Liver (tissue), 9 donors: Measurements from ENCODE around the gene KRTAP21-1. TPM values are rescaled to one million over a fixed set of nuclear protein-coding genes. Genes with fewer than 3 reads are reported as not detected.

Experiments
- DNase-seq: peaks from one replicate; pipeline ENCODE4 v3.0.0-alpha.2; 2017; ENCODE audit warnings: low spot score
- H3K27ac ChIP-seq, 2 donors: one replicate each; pipeline ENCODE4 v1.7.0; 2013; ENCODE audit warnings: inconsistent platforms in 2 of 2, low read length in 2 of 2, control low read depth in 1 of 2, low read depth in 1 of 2, mild to moderate bottlenecking in 1 of 2
- H3K27me3 ChIP-seq, 4 donors: one replicate each; pipeline versions ENCODE4 v1.6.1 to v1.7.0; 2013; ENCODE audit warnings: low read length in 3 of 4, inconsistent platforms in 1 of 4, mild to moderate bottlenecking in 1 of 4, moderate library complexity in 1 of 4; ENCODE audit not compliant: control insufficient read depth in 4 of 4, insufficient read depth in 4 of 4
- H3K36me3 ChIP-seq, 4 donors: one replicate each; pipeline versions ENCODE4 v1.6.1 to v1.7.0; 2013; ENCODE audit warnings: low read length in 3 of 4, mild to moderate bottlenecking in 3 of 4, low read depth in 1 of 4, moderate library complexity in 1 of 4; ENCODE audit not compliant: control insufficient read depth in 4 of 4, insufficient read depth in 3 of 4
- H3K4me1 ChIP-seq, 4 donors: one replicate each; pipeline versions ENCODE4 v1.6.1 to v1.7.0; 2013; ENCODE audit warnings: low read length in 3 of 4, mild to moderate bottlenecking in 3 of 4, moderate library complexity in 1 of 4; ENCODE audit not compliant: control insufficient read depth in 4 of 4, insufficient read depth in 4 of 4
- H3K4me3 ChIP-seq, 3 donors: one replicate each; pipeline versions ENCODE4 v1.6.1 to v1.7.0; 2013; ENCODE audit warnings: low read length in 3 of 3, control low read depth in 1 of 3, low read depth in 1 of 3, mild to moderate bottlenecking in 1 of 3
- H3K9ac ChIP-seq, 2 donors: one replicate each; pipeline ENCODE4 v1.7.0; 2013; ENCODE audit warnings: low read length in 2 of 2, mild to moderate bottlenecking in 2 of 2, moderate library complexity in 2 of 2, control low read depth in 1 of 2, low read depth in 1 of 2
- H3K9me3 ChIP-seq, 4 donors: one replicate each; pipeline versions ENCODE4 v1.6.1 to v1.7.0; 2013; ENCODE audit warnings: low read length in 3 of 4; ENCODE audit not compliant: control insufficient read depth in 4 of 4
- EGR1 ChIP-seq, 2 donors: IDR thresholded peaks; 2 replicates each; pipeline ENCODE4 v1.6.1; 2016 to 2018; ENCODE audit warnings: antibody characterized with exemption in 2 of 2, low read depth in 2 of 2
- FOXA1 ChIP-seq: IDR thresholded peaks from 2 replicates; pipeline ENCODE4 v1.6.1; 2016; ENCODE audit warnings: antibody characterized with exemption
- FOXA2 ChIP-seq: IDR thresholded peaks from 2 replicates; pipeline ENCODE4 v1.6.1; 2016; ENCODE audit warnings: antibody characterized with exemption
- GABPA ChIP-seq, 2 donors: IDR thresholded peaks in 1 of 2; conservative IDR thresholded peaks in 1 of 2; 2 replicates each; pipeline ENCODE4 v1.6.1; 2016; ENCODE audit warnings: antibody characterized with exemption in 2 of 2, mild to moderate bottlenecking in 1 of 2, moderate library complexity in 1 of 2
- HNF4A ChIP-seq, 2 donors: conservative IDR thresholded peaks; 2 replicates each; pipeline ENCODE4 v1.6.1; 2016; ENCODE audit warnings: antibody characterized with exemption in 2 of 2, mild to moderate bottlenecking in 2 of 2
- HNF4G ChIP-seq: IDR thresholded peaks from 2 replicates; pipeline ENCODE4 v1.6.1; 2016; ENCODE audit warnings: antibody characterized with exemption
- JUND ChIP-seq, 2 donors: IDR thresholded peaks; 2 replicates each; pipeline ENCODE4 v1.6.1; 2016; ENCODE audit warnings: antibody characterized with exemption in 2 of 2
- NR2F2 ChIP-seq: IDR thresholded peaks from 2 replicates; pipeline ENCODE4 v1.6.1; 2016; ENCODE audit warnings: antibody characterized with exemption
- RAD21 ChIP-seq, 2 donors: IDR thresholded peaks; 2 replicates each; pipeline ENCODE4 v1.6.1; 2016; ENCODE audit warnings: antibody characterized with exemption in 2 of 2, mild to moderate bottlenecking in 2 of 2
- RXRA ChIP-seq, 2 donors: IDR thresholded peaks; 2 replicates each; pipeline ENCODE4 v1.6.1; 2017 to 2018; ENCODE audit warnings: antibody characterized with exemption in 2 of 2, mild to moderate bottlenecking in 1 of 2
- SP1 ChIP-seq: IDR thresholded peaks from 2 replicates; pipeline ENCODE4 v1.6.1; 2018; ENCODE audit warnings: antibody characterized with exemption, mild to moderate bottlenecking
- TAF1 ChIP-seq: conservative IDR thresholded peaks from 2 replicates; pipeline ENCODE4 v1.6.1; 2016; ENCODE audit warnings: antibody characterized with exemption, mild to moderate bottlenecking
- YY1 ChIP-seq: IDR thresholded peaks from 2 replicates; pipeline ENCODE4 v1.6.1; 2016; ENCODE audit warnings: antibody characterized with exemption, mild to moderate bottlenecking
- ZBTB33 ChIP-seq: IDR thresholded peaks from 2 replicates; pipeline ENCODE4 v1.6.1; 2016; ENCODE audit warnings: antibody characterized with exemption
- WGBS: extraction: QIAGEN DNeasy Blood & Tissue Kit; methylation state at CpG from one replicate; pipeline ENCODE4 v1.1.7; 2013; 5-methylcytosine and 5-hydroxymethylcytosine counted together
- polyA plus RNA-seq, 2 donors: library from polyadenylated mRNA; stranded (reverse) in 1 of 2; unstranded in 1 of 2; fragments of 200-250 nt in 1 of 2; fragments of >200 nt in 1 of 2; fragmentation: Nextera tagmentation in 1 of 2; extraction: Ambion mirVana in 1 of 2; gene quantifications; one replicate each; pipeline versions ENCODE4 v1.2.1 to v1.2.3, GENCODE V29; 2013 to 2015
- total RNA-seq, 2 donors: library from RNA; depleted of rRNA; stranded (reverse); fragments of >200 nt; gene quantifications; one replicate each; pipeline ENCODE4 v1.2.3, GENCODE V29; 2014
- TF ChIP-seq, protein P1 (sequence below): fragments of 150-350 bp; IDR thresholded peaks from 2 replicates; pipeline ENCODE4 v1.5.1; 2017; ENCODE audit warnings: improper control_type of control experiment, low read depth, low read length; ENCODE audit not compliant: missing input control
- TF ChIP-seq, protein P2 (sequence below): IDR thresholded peaks from 2 replicates; pipeline ENCODE4 v1.6.1; 2016; ENCODE audit warnings: antibody characterized with exemption, mild to moderate bottlenecking
- TF ChIP-seq, protein P3 (sequence below): IDR thresholded peaks from 2 replicates; pipeline ENCODE4 v1.6.1; 2016; ENCODE audit warnings: antibody characterized with exemption
- TF ChIP-seq, protein P4 (sequence below): IDR thresholded peaks from 2 replicates; pipeline ENCODE4 v1.6.1; 2016; ENCODE audit warnings: antibody characterized with exemption
- donor health status: healthy.
- donor health status: healthy.
- donor health status: healthy.
- donor health status: healthy.
- donor health status: healthy.

Gene KRTAP21-1
- total and polyA plus RNA-seq, 4 donors = not detected

GRCh38 chr21:30713766-30714165 is 41.5 kb downstream of the KRTAP21-1 start:
- TF ChIP-seq TAF1 (no peak), JUND (IDR thresholded peaks at IDR 0.05) (no peak), GABPA (IDR thresholded peaks at IDR 0.05 in 1 of 2, conservative IDR thresholded peaks at IDR 0.05 in 1 of 2) (no peak), YY1 (no peak), HNF4A (conservative IDR thresholded peaks at IDR 0.05) (no peak), FOXA1 (no peak), FOXA2 (no peak), EGR1 (IDR thresholded peaks at IDR 0.05; ENCODE audit: low read depth in 2 of 2) (no peak), RXRA (IDR thresholded peaks at IDR 0.05) (no peak), SP1 (no peak), RAD21 (IDR thresholded peaks at IDR 0.05) (no peak), HNF4G (no peak)
- TF ChIP-seq, protein P1, sequence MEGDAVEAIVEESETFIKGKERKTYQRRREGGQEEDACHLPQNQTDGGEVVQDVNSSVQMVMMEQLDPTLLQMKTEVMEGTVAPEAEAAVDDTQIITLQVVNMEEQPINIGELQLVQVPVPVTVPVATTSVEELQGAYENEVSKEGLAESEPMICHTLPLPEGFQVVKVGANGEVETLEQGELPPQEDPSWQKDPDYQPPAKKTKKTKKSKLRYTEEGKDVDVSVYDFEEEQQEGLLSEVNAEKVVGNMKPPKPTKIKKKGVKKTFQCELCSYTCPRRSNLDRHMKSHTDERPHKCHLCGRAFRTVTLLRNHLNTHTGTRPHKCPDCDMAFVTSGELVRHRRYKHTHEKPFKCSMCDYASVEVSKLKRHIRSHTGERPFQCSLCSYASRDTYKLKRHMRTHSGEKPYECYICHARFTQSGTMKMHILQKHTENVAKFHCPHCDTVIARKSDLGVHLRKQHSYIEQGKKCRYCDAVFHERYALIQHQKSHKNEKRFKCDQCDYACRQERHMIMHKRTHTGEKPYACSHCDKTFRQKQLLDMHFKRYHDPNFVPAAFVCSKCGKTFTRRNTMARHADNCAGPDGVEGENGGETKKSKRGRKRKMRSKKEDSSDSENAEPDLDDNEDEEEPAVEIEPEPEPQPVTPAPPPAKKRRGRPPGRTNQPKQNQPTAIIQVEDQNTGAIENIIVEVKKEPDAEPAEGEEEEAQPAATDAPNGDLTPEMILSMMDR = no peak
- TF ChIP-seq, protein P2, sequence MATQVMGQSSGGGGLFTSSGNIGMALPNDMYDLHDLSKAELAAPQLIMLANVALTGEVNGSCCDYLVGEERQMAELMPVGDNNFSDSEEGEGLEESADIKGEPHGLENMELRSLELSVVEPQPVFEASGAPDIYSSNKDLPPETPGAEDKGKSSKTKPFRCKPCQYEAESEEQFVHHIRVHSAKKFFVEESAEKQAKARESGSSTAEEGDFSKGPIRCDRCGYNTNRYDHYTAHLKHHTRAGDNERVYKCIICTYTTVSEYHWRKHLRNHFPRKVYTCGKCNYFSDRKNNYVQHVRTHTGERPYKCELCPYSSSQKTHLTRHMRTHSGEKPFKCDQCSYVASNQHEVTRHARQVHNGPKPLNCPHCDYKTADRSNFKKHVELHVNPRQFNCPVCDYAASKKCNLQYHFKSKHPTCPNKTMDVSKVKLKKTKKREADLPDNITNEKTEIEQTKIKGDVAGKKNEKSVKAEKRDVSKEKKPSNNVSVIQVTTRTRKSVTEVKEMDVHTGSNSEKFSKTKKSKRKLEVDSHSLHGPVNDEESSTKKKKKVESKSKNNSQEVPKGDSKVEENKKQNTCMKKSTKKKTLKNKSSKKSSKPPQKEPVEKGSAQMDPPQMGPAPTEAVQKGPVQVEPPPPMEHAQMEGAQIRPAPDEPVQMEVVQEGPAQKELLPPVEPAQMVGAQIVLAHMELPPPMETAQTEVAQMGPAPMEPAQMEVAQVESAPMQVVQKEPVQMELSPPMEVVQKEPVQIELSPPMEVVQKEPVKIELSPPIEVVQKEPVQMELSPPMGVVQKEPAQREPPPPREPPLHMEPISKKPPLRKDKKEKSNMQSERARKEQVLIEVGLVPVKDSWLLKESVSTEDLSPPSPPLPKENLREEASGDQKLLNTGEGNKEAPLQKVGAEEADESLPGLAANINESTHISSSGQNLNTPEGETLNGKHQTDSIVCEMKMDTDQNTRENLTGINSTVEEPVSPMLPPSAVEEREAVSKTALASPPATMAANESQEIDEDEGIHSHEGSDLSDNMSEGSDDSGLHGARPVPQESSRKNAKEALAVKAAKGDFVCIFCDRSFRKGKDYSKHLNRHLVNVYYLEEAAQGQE = no peak
- no peak for DNase-seq
- WGBS = 80% methylated on average over 3 of the region's 3 CpGs
- Histone ChIP-seq H3K9ac (no peak overlapping the region), H3K4me1 (peaks cover 0 to 2% (median 0%) of the 10 kb centered on the region in 4 donors), H3K4me3 (no peak overlapping the region), H3K9me3 (peaks cover 0 to 2% (median 0%) of the 10 kb centered on the region in 4 donors), H3K27ac (no peak overlapping the region), H3K27me3 (no peaks in the 10 kb centered on the region), H3K36me3 (no peaks in the 10 kb centered on the region)

GRCh38 chr21:30710499-30710898 is 44.7 kb downstream of the KRTAP21-1 start:
- peaks cover 0 to 2% (median 0%) of the 10 kb centered on the region in 4 donors for H3K4me1 ChIP-seq
- H3K27me3 ChIP-seq = no peaks in the 10 kb centered on the region
- WGBS = 24% methylated on average over 3 of the region's 3 CpGs
- peaks cover 0 to 2% (median 0%) of the 10 kb centered on the region in 4 donors for H3K9me3 ChIP-seq
- no peak overlapping the region for H3K4me3 ChIP-seq
- no peak for DNase-seq
- H3K27ac ChIP-seq = no peak overlapping the region
- H3K36me3 ChIP-seq = no peaks in the 10 kb centered on the region
- no peak overlapping the region for H3K9ac ChIP-seq
- TF ChIP-seq HNF4G (no peak), EGR1 (IDR thresholded peaks at IDR 0.05; ENCODE audit: low read depth in 2 of 2) (no peak), YY1 (no peak), RXRA (IDR thresholded peaks at IDR 0.05) (no peak), SP1 (no peak), GABPA (IDR thresholded peaks at IDR 0.05 in 1 of 2, conservative IDR thresholded peaks at IDR 0.05 in 1 of 2) (no peak), RAD21 (IDR thresholded peaks at IDR 0.05) (no peak), FOXA1 (no peak), ZBTB33 (no peak), TAF1 (no peak), FOXA2 (no peak), HNF4A (conservative IDR thresholded peaks at IDR 0.05) (no peak), NR2F2 (no peak)
- TF ChIP-seq, protein P3, sequence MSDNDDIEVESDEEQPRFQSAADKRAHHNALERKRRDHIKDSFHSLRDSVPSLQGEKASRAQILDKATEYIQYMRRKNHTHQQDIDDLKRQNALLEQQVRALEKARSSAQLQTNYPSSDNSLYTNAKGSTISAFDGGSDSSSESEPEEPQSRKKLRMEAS = no peak
- TF ChIP-seq, protein P2 = no peak
- TF ChIP-seq, protein P1 = no peak
- TF ChIP-seq, protein P4, sequence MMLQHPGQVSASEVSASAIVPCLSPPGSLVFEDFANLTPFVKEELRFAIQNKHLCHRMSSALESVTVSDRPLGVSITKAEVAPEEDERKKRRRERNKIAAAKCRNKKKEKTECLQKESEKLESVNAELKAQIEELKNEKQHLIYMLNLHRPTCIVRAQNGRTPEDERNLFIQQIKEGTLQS = no peak
